IPS DF 6.9 (cell line): ENCODE measurements around the gene KRTAP10-5.

Source experiments
- DNase-seq: peaks from one replicate; pipeline ENCODE4 v3.0.0-alpha.2; 2013; ENCODE audit warnings: low read depth, low spot score
- H3K27ac ChIP-seq: one replicate; pipeline ENCODE4 v1.5.1; 2013; ENCODE audit warnings: low read length, control low read depth
- H3K27me3 ChIP-seq: 2 replicates; pipeline ENCODE4 v1.6.1; 2013; ENCODE audit warnings: mild to moderate bottlenecking, low read length; ENCODE audit not compliant: control insufficient read depth, insufficient read depth
- H3K36me3 ChIP-seq: 2 replicates; pipeline ENCODE4 v1.6.1; 2013; ENCODE audit warnings: low read length; ENCODE audit not compliant: control insufficient read depth, insufficient read depth
- H3K4me1 ChIP-seq: 2 replicates; pipeline ENCODE4 v1.6.1; 2013; ENCODE audit warnings: low read length; ENCODE audit not compliant: control insufficient read depth, insufficient read depth
- H3K4me3 ChIP-seq: 2 replicates; pipeline ENCODE4 v1.5.1; 2013; ENCODE audit warnings: mild to moderate bottlenecking, low read length
- H3K9me3 ChIP-seq: 2 replicates; pipeline ENCODE4 v1.6.1; 2013; ENCODE audit warnings: low read length, inconsistent platforms; ENCODE audit not compliant: control insufficient read depth, insufficient read depth
- WGBS: extraction: QIAGEN DNeasy Blood & Tissue Kit; methylation state at CpG from one replicate; pipeline ENCODE4 v1.1.7; 2013; ENCODE audit warnings: mixed read lengths, missing lambda C conversion rate; ENCODE audit not compliant: insufficient read length, insufficient coverage; 5-methylcytosine and 5-hydroxymethylcytosine counted together

KRTAP10-5 gene

GRCh38 chr21:44618504-44618903 lies 38.1 kb upstream of the KRTAP10-5 start:
- Histone ChIP-seq H3K36me3 (no peaks in the 10 kb centered on the region), H3K9me3 (0 out of 2 replicates have a peak, but pooled peaks cover 2% of the 10 kb centered on the region), H3K4me1 (no peaks in the 10 kb centered on the region; the same call in 1 of the 2 replicates), H3K27me3 (no peaks in the 10 kb centered on the region), H3K27ac (no peak overlapping the region), H3K4me3 (no peak overlapping the region)
- WGBS = no CpG with 5 or more reads among the region's 4 CpGs
- DNase-seq = no peak

GRCh38 chr21:44617071-44617501 lies 36.7 kb upstream of the KRTAP10-5 start:
- Histone ChIP-seq H3K4me3 (no peak overlapping the region), H3K4me1 (no peaks in the 10 kb centered on the region; the same call in 1 of the 2 replicates)
- WGBS = no CpG with 5 or more reads among the region's 8 CpGs

GRCh38 chr21:44616591-44616926 lies 36.2 kb upstream of the KRTAP10-5 start:
- Histone ChIP-seq H3K36me3 (no peaks in the 10 kb centered on the region), H3K4me1 (no peaks in the 10 kb centered on the region; the same call in 1 of the 2 replicates), H3K4me3 (no peak overlapping the region), H3K27me3 (no peaks in the 10 kb centered on the region), H3K27ac (no peak overlapping the region), H3K9me3 (no peaks in the 10 kb centered on the region)
- DNase-seq = no peak
- whole genome bisulfite sequencing = no CpG with 5 or more reads among the region's 16 CpGs

More at GRCh38 chr21:44617071-44617501, 36.7 kb upstream of the KRTAP10-5 start:
- no peak for DNase-seq
- no peaks in the 10 kb centered on the region for H3K9me3 ChIP-seq
- H3K27me3 ChIP-seq = no peaks in the 10 kb centered on the region
- H3K36me3 ChIP-seq = no peaks in the 10 kb centered on the region
- no peak overlapping the region for H3K27ac ChIP-seq

- whole genome bisulfite sequencing = no CpG with 5 or more reads among the region's 17 CpGs
Observed at GRCh38 chr21:44615911-44616590, 35.6 kb upstream of the KRTAP10-5 start.

GRCh38 chr21:44615466-44615865 lies 35.1 kb upstream of the KRTAP10-5 start:
- H3K9me3 ChIP-seq = no peaks in the 10 kb centered on the region
- no peak overlapping the region for H3K27ac ChIP-seq
- no peaks in the 10 kb centered on the region for H3K36me3 ChIP-seq
- no peak overlapping the region for H3K4me3 ChIP-seq
- DNase-seq = no peak
- no CpG with 5 or more reads among the region's 8 CpGs for WGBS
- no peaks in the 10 kb centered on the region; the same call in 1 of the 2 replicates for H3K4me1 ChIP-seq
- no peaks in the 10 kb centered on the region for H3K27me3 ChIP-seq

More at GRCh38 chr21:44615911-44616590, 35.6 kb upstream of the KRTAP10-5 start:
- Histone ChIP-seq H3K4me1 (no peaks in the 10 kb centered on the region; the same call in 1 of the 2 replicates), H3K27ac (no peak overlapping the region), H3K4me3 (no peak overlapping the region), H3K36me3 (no peaks in the 10 kb centered on the region), H3K9me3 (no peaks in the 10 kb centered on the region), H3K27me3 (no peaks in the 10 kb centered on the region)
- no peak for DNase-seq

GRCh38 chr21:44614961-44615391 lies 34.6 kb upstream of the KRTAP10-5 start:
- no peak for DNase-seq
- Histone ChIP-seq H3K27me3 (no peaks in the 10 kb centered on the region), H3K4me1 (no peaks in the 10 kb centered on the region; the same call in 1 of the 2 replicates), H3K27ac (no peak overlapping the region), H3K4me3 (no peak overlapping the region), H3K9me3 (no peaks in the 10 kb centered on the region), H3K36me3 (no peaks in the 10 kb centered on the region)
- WGBS = no CpG with 5 or more reads among the region's 28 CpGs

- Histone ChIP-seq H3K9me3 (no peaks in the 10 kb centered on the region), H3K4me1 (no peaks in the 10 kb centered on the region; the same call in 1 of the 2 replicates), H3K27me3 (no peaks in the 10 kb centered on the region), H3K27ac (no peak overlapping the region), H3K36me3 (no peaks in the 10 kb centered on the region), H3K4me3 (no peak overlapping the region)
- no peak for DNase-seq
- WGBS = no CpG with 5 or more reads among the region's 20 CpGs
Observed at GRCh38 chr21:44614161-44614631, 33.8 kb upstream of the KRTAP10-5 start.

GRCh38 chr21:44613386-44614155 lies 33.2 kb upstream of the KRTAP10-5 start:
- H3K36me3 ChIP-seq = no peaks in the 10 kb centered on the region
- WGBS = no CpG with 5 or more reads among the region's 26 CpGs
- DNase-seq = no peak
- H3K4me3 ChIP-seq = no peak overlapping the region
- H3K27ac ChIP-seq = no peak overlapping the region
- H3K4me1 ChIP-seq = no peaks in the 10 kb centered on the region; the same call in 1 of the 2 replicates
- no peaks in the 10 kb centered on the region for H3K27me3 ChIP-seq
- no peaks in the 10 kb centered on the region for H3K9me3 ChIP-seq

GRCh38 chr21:44612669-44613229 lies 32.3 kb upstream of the KRTAP10-5 start:
- Histone ChIP-seq H3K4me1 (no peaks in the 10 kb centered on the region; the same call in 1 of the 2 replicates), H3K27ac (no peak overlapping the region), H3K27me3 (no peaks in the 10 kb centered on the region), H3K36me3 (no peaks in the 10 kb centered on the region), H3K9me3 (no peaks in the 10 kb centered on the region), H3K4me3 (no peak overlapping the region)
- WGBS = no CpG with 5 or more reads among the region's 13 CpGs
- DNase-seq = no peak

- Histone ChIP-seq H3K27ac (no peak within 1 kb of the TSS), H3K36me3 (no peaks in the 10 kb centered on the region), H3K4me1 (no peaks in the 10 kb centered on the region; the same call in 1 of the 2 replicates), H3K9me3 (no peaks in the 10 kb centered on the region), H3K27me3 (no peaks in the 10 kb centered on the region), H3K4me3 (no peak within 1 kb of the TSS)
- no CpG with 5 or more reads among the region's 8 CpGs for WGBS
- DNase-seq = no peak
Observed at GRCh38 chr21:44612029-44612486, 31.7 kb upstream of the KRTAP10-5 start, which contains the start of gene KRTAP10-8. KRTAP10-8 (plus strand) TSS chr21:44612079; CDS start chr21:44612101, 22 bp downstream.
